ENCODE results near the gene PPP3CB. TPM values are rescaled to one million over a fixed set of nuclear protein-coding genes. Genes with fewer than 3 reads are reported as not detected.

PPP3CB gene
- total and polyA plus RNA-seq, 2 donors (not counting 1 experiment from before 2014, with no cell fraction given) = 15.9 to 51.2 TPM

- ATAC-seq (ENCODE audit: low read depth) (no peak), DNase-seq (no peak)
- no peak overlapping the region for H3K27ac ChIP-seq (ENCODE audit: low read length in 2 of 2)
- H3K36me3 ChIP-seq (replicated peaks in 1 of 2; ENCODE audit: control extremely low read depth in 1 of 2, control insufficient read depth in 1 of 2, extremely low read depth in 1 of 2, insufficient read depth in 2 of 2, low read length in 1 of 2) = peaks cover 18 to 61% of the 10 kb centered on the region in 2 experiments
- H3K27me3 ChIP-seq (replicated peaks in 1 of 4; ENCODE audit: control extremely low read depth in 1 of 4, control insufficient read depth in 3 of 4, insufficient read depth in 4 of 4, low read length in 3 of 4) = no peaks in the 10 kb centered on the region
- WGBS (ENCODE audit: insufficient coverage) = no CpG with 5 or more reads among the region's 3 CpGs
- no peaks in the 10 kb centered on the region for H4K20me1 ChIP-seq (ENCODE audit: control insufficient read depth, insufficient read depth, low read length, poor library complexity, severe bottlenecking)
- Mint-ChIP-seq H3K27me3 (no peaks in the 10 kb centered on the region), H3K4me1 (peaks cover 10% of the 10 kb centered on the region), H3K9me3 (ENCODE audit: insufficient read depth) (no peaks in the 10 kb centered on the region), H3K27ac (no peak overlapping the region), H3K4me3 (no peak overlapping the region)
- ChIA-PET CTCF (no interaction called here), POLR2A (no interaction called here)
- H3K79me2 ChIP-seq (ENCODE audit: control insufficient read depth, insufficient read depth, low read length) = no peaks in the 10 kb centered on the region
- no peak overlapping the region for H2AFZ ChIP-seq (ENCODE audit: insufficient read depth, low read depth, low read length, poor library complexity, severe bottlenecking)
- no peak overlapping the region for H3K4me3 ChIP-seq (ENCODE audit: control extremely low read depth in 1 of 5, extremely low read depth in 1 of 5, insufficient read depth in 1 of 5, low read depth in 2 of 5, low read length in 4 of 5)
- no peaks in the 10 kb centered on the region for H3K9me3 ChIP-seq (ENCODE audit: control extremely low read depth in 1 of 3, control insufficient read depth in 2 of 3, insufficient read depth in 1 of 3, low read length in 2 of 3)
- no peak overlapping the region for H3K4me2 ChIP-seq (replicated peaks; ENCODE audit: low read depth, low read length, poor library complexity, severe bottlenecking)
- TF ChIP-seq EZH2 (IDR thresholded peaks at IDR 0.05; ENCODE audit: borderline replicate concordance, insufficient read depth, low read depth, low read length, poor library complexity, severe bottlenecking) = no peak
- TF ChIP-seq, protein P1, sequence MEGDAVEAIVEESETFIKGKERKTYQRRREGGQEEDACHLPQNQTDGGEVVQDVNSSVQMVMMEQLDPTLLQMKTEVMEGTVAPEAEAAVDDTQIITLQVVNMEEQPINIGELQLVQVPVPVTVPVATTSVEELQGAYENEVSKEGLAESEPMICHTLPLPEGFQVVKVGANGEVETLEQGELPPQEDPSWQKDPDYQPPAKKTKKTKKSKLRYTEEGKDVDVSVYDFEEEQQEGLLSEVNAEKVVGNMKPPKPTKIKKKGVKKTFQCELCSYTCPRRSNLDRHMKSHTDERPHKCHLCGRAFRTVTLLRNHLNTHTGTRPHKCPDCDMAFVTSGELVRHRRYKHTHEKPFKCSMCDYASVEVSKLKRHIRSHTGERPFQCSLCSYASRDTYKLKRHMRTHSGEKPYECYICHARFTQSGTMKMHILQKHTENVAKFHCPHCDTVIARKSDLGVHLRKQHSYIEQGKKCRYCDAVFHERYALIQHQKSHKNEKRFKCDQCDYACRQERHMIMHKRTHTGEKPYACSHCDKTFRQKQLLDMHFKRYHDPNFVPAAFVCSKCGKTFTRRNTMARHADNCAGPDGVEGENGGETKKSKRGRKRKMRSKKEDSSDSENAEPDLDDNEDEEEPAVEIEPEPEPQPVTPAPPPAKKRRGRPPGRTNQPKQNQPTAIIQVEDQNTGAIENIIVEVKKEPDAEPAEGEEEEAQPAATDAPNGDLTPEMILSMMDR (IDR thresholded peaks at IDR 0.05) = no peak
- no peak overlapping the region for H3K9ac ChIP-seq (ENCODE audit: low read length)
- intact Hi-C loops (cut with micrococcal nuclease) = no loop called here
- H3K4me1 ChIP-seq (ENCODE audit: control insufficient read depth in 2 of 2, insufficient read depth in 2 of 2, low read length in 2 of 2) = peaks cover 0 to 3% of the 10 kb centered on the region in 2 donors
These were observed 24.6 kb downstream of the PPP3CB start for GRCh38 chr10:73471226-73471625.

DNA sequence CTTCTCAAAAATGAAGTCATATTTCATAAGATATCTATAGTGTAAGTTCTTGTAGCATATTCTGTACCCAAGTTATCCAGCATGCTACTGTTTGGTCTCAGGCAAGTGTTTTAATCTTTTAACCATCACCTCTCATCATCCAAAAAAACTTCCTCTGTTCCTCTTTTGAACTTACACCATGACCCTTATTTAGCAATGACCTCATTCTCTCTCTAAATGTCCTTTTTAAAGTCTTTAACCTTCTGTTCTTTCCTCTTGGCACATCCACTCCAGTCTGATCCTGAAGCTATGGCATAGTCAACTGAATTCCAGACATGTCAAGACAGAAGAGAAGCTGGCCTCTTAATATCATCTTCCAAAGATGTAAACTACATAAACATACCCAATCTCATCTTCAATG lies 26.2 kb downstream of the PPP3CB start:
- no peak overlapping the region for H3K9ac ChIP-seq (ENCODE audit: low read length)
- peak overlapping the region; percentile 39 for H3K27ac Mint-ChIP-seq
- no peak overlapping the region for H3K4me3 ChIP-seq (ENCODE audit: control extremely low read depth in 1 of 5, extremely low read depth in 1 of 5, insufficient read depth in 1 of 5, low read depth in 2 of 5, low read length in 4 of 5)
- POLR2A ChIA-PET = interaction anchor here (0.6 kb wide), 1 partner anchor 130 kb away, joined by 3 read pairs; no protein-coding TSS in a partner anchor
- H3K27me3 ChIP-seq (replicated peaks in 1 of 4; ENCODE audit: control extremely low read depth in 1 of 4, control insufficient read depth in 3 of 4, insufficient read depth in 4 of 4, low read length in 3 of 4) = no peaks in the 10 kb centered on the region
- no peaks in the 10 kb centered on the region for H4K20me1 ChIP-seq (ENCODE audit: control insufficient read depth, insufficient read depth, low read length, poor library complexity, severe bottlenecking)
- peaks cover 0 to 3% of the 10 kb centered on the region in 2 donors for H3K4me1 ChIP-seq (ENCODE audit: control insufficient read depth in 2 of 2, insufficient read depth in 2 of 2, low read length in 2 of 2)
- ATAC-seq (ENCODE audit: low read depth) (no peak), DNase-seq (no peak)
- no peak overlapping the region for H3K4me3 Mint-ChIP-seq
- peaks cover 17 to 66% of the 10 kb centered on the region in 2 experiments for H3K36me3 ChIP-seq (replicated peaks in 1 of 2; ENCODE audit: control extremely low read depth in 1 of 2, control insufficient read depth in 1 of 2, extremely low read depth in 1 of 2, insufficient read depth in 2 of 2, low read length in 1 of 2)
- H3K4me2 ChIP-seq (replicated peaks; ENCODE audit: low read depth, low read length, poor library complexity, severe bottlenecking) = no peak overlapping the region
- CTCF ChIA-PET = no interaction called here
- no peaks in the 10 kb centered on the region for H3K27me3 Mint-ChIP-seq
- intact Hi-C loops (cut with micrococcal nuclease) = no loop called here
- H3K9me3 ChIP-seq (ENCODE audit: control extremely low read depth in 1 of 3, control insufficient read depth in 2 of 3, insufficient read depth in 1 of 3, low read length in 2 of 3) = no peaks in the 10 kb centered on the region
- H3K9me3 Mint-ChIP-seq (ENCODE audit: insufficient read depth) = no peaks in the 10 kb centered on the region
- no peaks in the 10 kb centered on the region for H3K79me2 ChIP-seq (ENCODE audit: control insufficient read depth, insufficient read depth, low read length)
- TF ChIP-seq EZH2 (IDR thresholded peaks at IDR 0.05; ENCODE audit: borderline replicate concordance, insufficient read depth, low read depth, low read length, poor library complexity, severe bottlenecking) = no peak
- TF ChIP-seq, protein P1 (IDR thresholded peaks at IDR 0.05) = no peak
- H3K27ac ChIP-seq (ENCODE audit: low read length in 2 of 2) = peak overlapping the region in 1 of 2 donors; percentile 40
- no peak overlapping the region for H2AFZ ChIP-seq (ENCODE audit: insufficient read depth, low read depth, low read length, poor library complexity, severe bottlenecking)
- peaks cover 10% of the 10 kb centered on the region for H3K4me1 Mint-ChIP-seq

All from B cell (primary cell).